Measurements from ENCODE around the gene NTRK2. TPM values are rescaled to one million over a fixed set of nuclear protein-coding genes. Genes with fewer than 3 reads are reported as not detected.

NTRK2 gene
- total RNA-seq, 2 experiments from 2014 or later, result 0.06 TPM; not detected in 1

DNA sequence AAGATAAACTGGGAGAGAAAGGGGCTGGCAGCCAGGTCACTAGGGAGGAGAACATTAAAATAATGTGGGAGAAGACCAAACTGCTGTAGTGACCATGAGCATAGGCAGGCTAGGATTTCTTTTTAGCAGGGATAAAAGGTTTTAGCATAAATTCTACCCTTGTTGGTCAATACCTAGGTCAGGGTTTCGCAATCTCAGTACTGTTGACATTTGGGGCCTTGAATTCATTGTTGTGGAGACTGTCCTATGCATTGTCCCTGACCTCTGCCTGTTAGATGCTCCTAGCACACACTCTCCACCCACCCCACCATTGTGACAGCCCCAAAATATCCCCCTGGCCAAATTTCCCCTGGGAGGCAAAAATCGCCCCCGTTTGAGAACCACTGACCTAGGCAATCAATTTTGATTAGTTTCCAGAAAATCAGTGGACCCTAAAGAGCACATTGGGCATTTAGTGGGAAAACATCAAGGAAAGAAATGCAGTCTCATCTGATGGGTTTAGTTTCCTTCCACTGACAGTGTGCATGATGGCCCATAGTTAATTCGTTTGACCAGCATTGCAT lies 181.4 kb downstream of the NTRK2 start:
- POLR2A ChIA-PET, result no interaction called here
- no peaks in the 10 kb centered on the region for H3K9me2 ChIP-seq (ENCODE audit: insufficient read depth, low read length)
- no peaks in the 10 kb centered on the region for H3K4me1 ChIP-seq (ENCODE audit: insufficient read depth, low read length, poor library complexity, severe bottlenecking)
- no peaks in the 10 kb centered on the region for H3K36me3 ChIP-seq (ENCODE audit: insufficient read depth, low read length)
- no peaks in the 10 kb centered on the region for H4K20me1 ChIP-seq (ENCODE audit: insufficient read depth, low read length)
- H3K79me2 ChIP-seq (ENCODE audit: insufficient read depth, low read depth, low read length), result no peaks in the 10 kb centered on the region
- no peaks in the 10 kb centered on the region for H3K9me3 ChIP-seq (ENCODE audit: low read length)
- BruUV-seq (replicated peaks), result no TSS peak
- TF ChIP-seq, protein P1, sequence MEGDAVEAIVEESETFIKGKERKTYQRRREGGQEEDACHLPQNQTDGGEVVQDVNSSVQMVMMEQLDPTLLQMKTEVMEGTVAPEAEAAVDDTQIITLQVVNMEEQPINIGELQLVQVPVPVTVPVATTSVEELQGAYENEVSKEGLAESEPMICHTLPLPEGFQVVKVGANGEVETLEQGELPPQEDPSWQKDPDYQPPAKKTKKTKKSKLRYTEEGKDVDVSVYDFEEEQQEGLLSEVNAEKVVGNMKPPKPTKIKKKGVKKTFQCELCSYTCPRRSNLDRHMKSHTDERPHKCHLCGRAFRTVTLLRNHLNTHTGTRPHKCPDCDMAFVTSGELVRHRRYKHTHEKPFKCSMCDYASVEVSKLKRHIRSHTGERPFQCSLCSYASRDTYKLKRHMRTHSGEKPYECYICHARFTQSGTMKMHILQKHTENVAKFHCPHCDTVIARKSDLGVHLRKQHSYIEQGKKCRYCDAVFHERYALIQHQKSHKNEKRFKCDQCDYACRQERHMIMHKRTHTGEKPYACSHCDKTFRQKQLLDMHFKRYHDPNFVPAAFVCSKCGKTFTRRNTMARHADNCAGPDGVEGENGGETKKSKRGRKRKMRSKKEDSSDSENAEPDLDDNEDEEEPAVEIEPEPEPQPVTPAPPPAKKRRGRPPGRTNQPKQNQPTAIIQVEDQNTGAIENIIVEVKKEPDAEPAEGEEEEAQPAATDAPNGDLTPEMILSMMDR (conservative IDR thresholded peaks at IDR 0.05; ENCODE audit: low read length), result no peak
- TF ChIP-seq EZH2phosphoT487 (IDR thresholded peaks at IDR 0.05; ENCODE audit: borderline replicate concordance, low read depth, low read length), result no peak
- no peak overlapping the region for H2AFZ ChIP-seq (ENCODE audit: low read length)
- no peak overlapping the region for H3K27ac ChIP-seq (ENCODE audit: low read depth, low read length, poor library complexity, severe bottlenecking)
- CTCF ChIA-PET (ENCODE audit: unreplicated experiment), result no interaction called here
- no peak overlapping the region for H3K4me2 ChIP-seq (ENCODE audit: low read length)
- no peak for DNase-seq (ENCODE audit: low spot score)
- intact Hi-C loops (cut with micrococcal nuclease; ENCODE audit: unreplicated experiment), result no loop called here
- H3K4me3 ChIP-seq (ENCODE audit: low read depth, low read length, poor library complexity, severe bottlenecking), result no peak overlapping the region

DNA sequence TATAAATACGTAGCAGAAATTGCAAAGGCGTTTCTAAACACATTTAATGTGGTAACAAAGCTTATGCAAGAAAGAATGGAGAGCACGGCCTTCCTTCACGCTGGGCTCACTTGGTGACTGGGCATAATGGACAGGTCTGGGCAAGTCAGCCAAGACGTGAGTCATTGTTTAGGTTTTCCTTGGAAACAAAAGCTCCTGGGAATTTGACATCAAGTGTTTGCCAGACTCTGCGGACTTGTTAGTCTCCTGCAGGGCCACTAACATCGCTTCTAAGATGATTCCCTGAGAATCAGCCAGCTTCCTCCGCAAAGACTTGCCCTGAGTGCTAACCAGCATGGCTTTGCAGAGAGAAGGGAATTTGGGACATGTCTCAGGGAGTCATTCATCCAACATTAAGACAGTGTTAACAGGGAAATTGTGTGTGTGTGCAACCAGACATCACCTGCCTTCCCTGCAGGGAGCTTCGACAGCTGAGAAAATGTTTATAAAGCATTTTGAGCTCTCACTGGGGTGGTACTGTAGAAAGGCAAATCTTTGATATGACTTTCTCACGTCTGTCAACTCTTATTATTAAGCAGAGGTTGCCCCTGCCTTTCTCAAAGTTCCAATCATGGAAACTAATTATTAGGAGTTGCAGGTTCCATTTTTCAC lies 182.5 kb downstream of the NTRK2 start:
- CTCF ChIA-PET (ENCODE audit: unreplicated experiment), result no interaction called here

More for the DNA sequence above, 182.5 kb downstream of the NTRK2 start:
- TF ChIP-seq, protein P1 (conservative IDR thresholded peaks at IDR 0.05; ENCODE audit: low read length), result no peak
- TF ChIP-seq EZH2phosphoT487 (IDR thresholded peaks at IDR 0.05; ENCODE audit: borderline replicate concordance, low read depth, low read length), result no peak
- Histone ChIP-seq H3K9me2 (ENCODE audit: insufficient read depth, low read length) (no peaks in the 10 kb centered on the region), H3K4me2 (ENCODE audit: low read length) (no peak overlapping the region), H3K36me3 (ENCODE audit: insufficient read depth, low read length) (no peaks in the 10 kb centered on the region), H3K27ac (ENCODE audit: low read depth, low read length, poor library complexity, severe bottlenecking) (no peak overlapping the region), H2AFZ (ENCODE audit: low read length) (no peak overlapping the region), H3K79me2 (ENCODE audit: insufficient read depth, low read depth, low read length) (no peaks in the 10 kb centered on the region), H4K20me1 (ENCODE audit: insufficient read depth, low read length) (no peaks in the 10 kb centered on the region), H3K4me3 (ENCODE audit: low read depth, low read length, poor library complexity, severe bottlenecking) (no peak overlapping the region), H3K9me3 (ENCODE audit: low read length) (no peaks in the 10 kb centered on the region), H3K4me1 (ENCODE audit: insufficient read depth, low read length, poor library complexity, severe bottlenecking) (no peaks in the 10 kb centered on the region)
- DNase-seq (ENCODE audit: low spot score), result no peak
- POLR2A ChIA-PET, result interaction anchor here (0.6 kb wide), 1 partner anchor 246 kb away, joined by 3 read pairs; no protein-coding TSS in a partner anchor
- BruUV-seq (replicated peaks), result no TSS peak
- intact Hi-C loops (cut with micrococcal nuclease; ENCODE audit: unreplicated experiment), result no loop called here

Data from OCI-LY7 (cell line).